ENCODE results near the gene SH3TC2. TPM values are rescaled to one million over a fixed set of nuclear protein-coding genes. Genes with fewer than 3 reads are reported as not detected.

SH3TC2 gene
- total and polyA plus RNA-seq, 2 of the 4 experiments (the other 2 are of a cell fraction) = 3.4 to 7.9 TPM

- Histone ChIP-seq H3K27ac (ENCODE audit: insufficient read depth, low read length) (no peak overlapping the region), H2BK20ac (ENCODE audit: low read depth, low read length) (no peak overlapping the region), H3K4me3 (ENCODE audit: insufficient read depth, low read depth, low read length) (no peak overlapping the region), H3K9me1 (ENCODE audit: insufficient read depth, low read length) (no peaks in the 10 kb centered on the region), H3K27me3 (ENCODE audit: control insufficient read depth, insufficient read depth, low read length) (peaks cover 3% of the 10 kb centered on the region; the same call in 1 of the 2 replicates), H3K23ac (ENCODE audit: low read depth, low read length) (no peak overlapping the region), H4K8ac (ENCODE audit: low read depth in 2 of 2, low read length in 2 of 2) (no peak overlapping the region), H4K5ac (ENCODE audit: low read depth, low read length) (no peak overlapping the region), H3K14ac (replicated peaks; ENCODE audit: low read depth, low read length) (no peak overlapping the region), H3K79me1 (ENCODE audit: low read depth in 1 of 2, low read length in 2 of 2) (no peaks in the 10 kb centered on the region), H3K9me3 (ENCODE audit: control insufficient read depth, insufficient read depth, low read length) (no peaks in the 10 kb centered on the region), H3K36me3 (ENCODE audit: control insufficient read depth, insufficient read depth, low read length) (no peaks in the 10 kb centered on the region), H3K4me1 (ENCODE audit: control insufficient read depth, insufficient read depth, low read length) (0 out of 2 replicates have a peak, but pooled peaks cover 3% of the 10 kb centered on the region), H3K4ac (ENCODE audit: low read depth, low read length) (no peak overlapping the region), H2AK9ac (replicated peaks; ENCODE audit: low read depth, low read length, poor library complexity) (no peak overlapping the region), H2AFZ (replicated peaks; ENCODE audit: low read length, poor library complexity) (no peak overlapping the region), H4K20me1 (ENCODE audit: insufficient read depth, low read length) (no peaks in the 10 kb centered on the region), H2BK15ac (ENCODE audit: low read depth, low read length) (no peak overlapping the region), H4K91ac (ENCODE audit: insufficient read depth, low read depth, low read length) (no peak overlapping the region), H3K18ac (ENCODE audit: low read depth, low read length) (no peak overlapping the region), H2BK120ac (ENCODE audit: low read depth, low read length) (no peak overlapping the region), H3K4me2 (ENCODE audit: low read depth, low read length) (no peak overlapping the region), H2AK5ac (ENCODE audit: low read depth, low read length) (no peak overlapping the region), H3K56ac (ENCODE audit: extremely low read depth, insufficient read depth, low read length) (no peak overlapping the region), H3K9ac (ENCODE audit: low read depth, low read length) (no peak overlapping the region), H2BK5ac (ENCODE audit: low read depth, low read length, poor library complexity, severe bottlenecking) (no peak overlapping the region)
- POLR2A ChIA-PET (ENCODE audit: unreplicated experiment) = interaction anchor here (0.6 kb wide), 1 partner anchor 162 kb away, joined by 3 read pairs; no protein-coding TSS in a partner anchor
- intact Hi-C loops (cut with micrococcal nuclease) = no loop called here
- in situ Hi-C loops (cut with MboI; ENCODE audit: low sequenced_read_pairs) = no loop called here
- TF ChIP-seq CTCF (conservative IDR thresholded peaks at IDR 0.05; ENCODE audit: low read depth, low read length) = no peak
- no peak for TF ChIP-seq SMC3 (IDR thresholded peaks at IDR 0.05; ENCODE audit: low read depth, low read length)
- TF ChIP-seq MAFK (IDR thresholded peaks at IDR 0.05; ENCODE audit: low read depth, low read length) = no peak
- no peak for TF ChIP-seq NFE2L2 (IDR thresholded peaks at IDR 0.05; ENCODE audit: low read depth, low read length)
- TF ChIP-seq RFX5 (IDR thresholded peaks at IDR 0.05; ENCODE audit: low read depth, low read length) = no peak
- TF ChIP-seq ELK1 (IDR thresholded peaks at IDR 0.05; ENCODE audit: borderline replicate concordance, low read depth, low read length) = no peak
- no peak for TF ChIP-seq FOS (IDR thresholded peaks at IDR 0.05; ENCODE audit: low read depth, low read length)
- TF ChIP-seq MAZ (IDR thresholded peaks at IDR 0.05; ENCODE audit: borderline replicate concordance, low read depth, low read length) = no peak
- CTCF ChIA-PET = no interaction called here
- DNase-seq (no peak), ATAC-seq (ENCODE audit: low read depth) (no peak)
- dilution Hi-C loops (cut with HindIII; ENCODE audit: low sequenced_read_pairs, unreplicated experiment) = no loop called here
- BruUV-seq (replicated peaks) = no TSS peak
- WGBS, 2 experiments (ENCODE audit: extremely low coverage in 2 of 2, insufficient read length in 1 of 2) = no CpG with 5 or more reads among the region's 2 CpGs
Observed at GRCh38 chr5:149089796-149090195, 26.9 kb upstream of the SH3TC2 start.

Measured in IMR-90 (cell line).